M059J (cell line): ENCODE results near the gene RNF144A. TPM values are rescaled to one million over a fixed set of nuclear protein-coding genes. Genes with fewer than 3 reads are reported as not detected.

Experiments used
- DNase-seq: peaks from one replicate; pipeline ENCODE4 v3.0.0-alpha.2; 2012; ENCODE audit warnings: low read depth
- total RNA-seq: library from RNA; depleted of rRNA; stranded (reverse); fragments of >200 nt; shearing (Covaris generic); gene quantifications from 2 replicates; pipeline ENCODE4 v1.2.3, GENCODE V29; 2014

Gene RNF144A
- total RNA-seq, 1 experiment from 2014 or later: 3.5 TPM

DNA sequence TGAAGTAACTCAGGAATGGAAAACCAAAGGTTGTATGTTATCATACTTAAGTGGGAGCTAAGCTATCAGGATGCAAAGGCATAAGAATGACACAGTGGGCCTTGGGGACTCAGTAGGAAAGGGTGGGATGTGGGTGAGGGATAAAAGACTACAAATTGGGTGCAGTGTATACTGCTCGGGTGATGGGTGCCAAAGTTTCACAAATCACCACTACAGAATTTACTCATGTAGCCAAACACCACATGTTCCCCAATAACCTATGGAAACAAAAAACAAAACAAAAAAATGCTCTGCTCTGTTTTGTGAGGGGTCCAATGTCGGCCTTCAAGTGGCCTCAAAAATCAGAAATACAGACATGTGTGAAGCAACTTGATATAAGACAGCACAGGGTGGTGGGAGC, 8.9 kb upstream of the RNF144A start:
- no peak for DNase-seq

DNA sequence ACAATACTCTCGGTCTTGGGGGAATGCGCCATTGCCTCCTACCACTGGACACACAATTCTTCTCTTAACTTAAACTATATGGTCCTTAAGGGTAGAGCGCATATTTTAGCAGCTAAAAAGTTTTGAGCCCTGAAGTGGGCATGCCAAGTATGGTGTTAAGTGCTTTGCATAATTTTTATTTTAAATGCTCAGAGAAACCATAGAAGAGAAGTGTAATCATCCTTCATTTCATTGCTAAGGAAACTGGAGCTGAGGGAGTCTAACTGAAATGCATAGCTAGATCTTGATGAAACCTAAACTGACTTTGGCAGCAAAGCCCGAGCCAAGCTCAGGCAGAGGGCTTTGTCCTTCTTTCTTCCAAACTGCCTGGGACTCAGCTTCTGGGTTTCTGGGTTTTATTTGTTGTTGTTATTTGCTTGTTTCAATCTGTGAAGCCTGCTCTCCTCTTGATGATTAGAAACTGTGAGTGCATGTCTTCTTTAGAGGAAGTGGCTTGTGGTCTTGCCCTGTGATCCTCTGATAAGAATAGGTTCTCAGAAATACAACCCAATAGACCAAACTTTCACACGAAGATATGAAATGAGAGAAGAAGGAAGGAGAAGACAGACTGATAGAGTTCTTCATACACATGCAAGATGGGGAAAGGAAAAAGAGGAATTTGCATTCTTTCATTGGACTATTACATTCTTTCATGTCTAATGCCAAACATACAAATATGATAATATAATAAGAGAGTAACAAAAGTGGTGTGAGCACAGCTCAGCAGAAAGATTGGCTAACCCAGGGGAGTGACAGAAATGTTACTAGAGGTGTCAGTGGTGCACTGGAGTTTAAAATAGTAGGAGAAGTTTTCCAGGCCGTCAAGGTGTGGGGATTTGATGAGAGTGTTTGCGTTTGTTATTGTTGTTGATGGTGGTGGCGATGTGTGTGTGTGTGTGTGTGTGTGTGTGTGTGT, 7.5 kb upstream of the RNF144A start:
- peak; percentile 51 for DNase-seq

DNA sequence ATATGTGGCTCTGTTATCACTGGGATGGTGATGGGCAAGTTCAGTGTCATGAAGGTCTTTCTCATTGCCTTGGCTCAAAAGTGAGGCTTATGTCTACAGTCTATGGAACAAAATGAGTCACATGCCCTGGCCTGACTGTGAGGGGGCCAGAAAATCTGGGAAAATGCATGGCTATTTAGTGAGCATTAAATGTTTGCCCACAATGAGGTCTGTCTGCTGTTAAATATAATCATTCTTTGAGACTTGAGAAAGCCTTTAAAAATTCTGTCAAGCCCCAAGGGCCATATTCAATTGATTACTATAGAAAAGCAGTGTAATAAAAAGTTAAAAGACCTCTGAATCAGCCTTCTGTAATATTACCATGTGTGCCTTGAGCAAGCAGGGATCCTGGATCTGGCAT, 5.5 kb upstream of the RNF144A start:
- DNase-seq: no peak

DNA sequence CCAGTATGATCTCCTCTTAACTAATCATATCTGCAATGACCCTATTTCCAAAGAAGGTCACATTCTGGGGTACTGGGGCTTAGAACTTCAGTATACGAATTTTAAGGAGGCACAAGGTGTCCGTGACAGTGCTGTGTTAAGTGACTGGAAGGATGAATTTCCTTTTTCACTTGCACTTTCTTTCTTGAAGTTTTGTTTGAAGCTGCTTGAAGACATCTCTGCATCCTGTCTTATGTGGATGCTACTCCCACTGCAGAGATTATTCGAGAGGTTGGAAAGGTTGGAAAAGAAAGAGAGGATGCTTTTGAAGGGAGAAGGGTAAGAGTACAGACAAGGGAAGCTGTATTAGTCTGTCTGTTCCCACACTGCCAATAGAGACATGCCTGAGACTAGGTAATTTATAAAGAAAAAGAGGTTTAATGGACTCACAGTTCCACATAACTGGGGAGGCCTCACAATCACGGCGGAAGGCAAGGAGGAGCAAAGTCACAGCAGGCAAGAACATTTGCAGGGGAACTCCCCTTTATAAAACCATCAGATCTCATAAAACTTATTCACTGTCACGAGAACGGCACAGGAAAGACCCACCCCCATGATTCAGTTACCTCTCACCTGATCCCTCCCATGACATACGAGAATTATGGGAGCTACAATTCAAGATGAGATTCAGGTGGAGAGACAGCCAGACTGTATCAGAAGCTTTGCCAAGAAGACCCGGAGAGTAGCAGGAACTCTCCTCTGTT, 3.6 kb upstream of the RNF144A start:
- no peak for DNase-seq

DNA sequence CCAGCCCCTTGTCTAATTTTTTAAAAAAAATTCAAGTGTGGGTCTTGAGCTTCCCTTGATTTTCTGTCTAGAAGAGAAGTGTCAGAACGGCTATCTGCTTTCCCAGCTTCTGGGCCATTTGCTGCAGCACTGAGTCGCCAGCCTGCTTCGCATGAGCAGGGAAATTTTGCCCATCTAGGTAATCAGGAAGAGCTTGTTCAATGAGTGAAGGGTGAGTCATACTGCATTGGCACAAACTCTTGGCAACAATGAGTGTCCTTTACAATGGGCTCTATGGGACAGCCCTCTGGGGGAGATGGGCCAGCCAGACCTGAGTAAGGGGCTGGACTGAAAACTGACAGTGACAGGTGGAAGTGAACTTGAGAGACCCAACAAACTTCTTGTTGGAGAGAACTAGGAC, 2.4 kb upstream of the RNF144A start:
- DNase-seq: peak; percentile 81

DNA sequence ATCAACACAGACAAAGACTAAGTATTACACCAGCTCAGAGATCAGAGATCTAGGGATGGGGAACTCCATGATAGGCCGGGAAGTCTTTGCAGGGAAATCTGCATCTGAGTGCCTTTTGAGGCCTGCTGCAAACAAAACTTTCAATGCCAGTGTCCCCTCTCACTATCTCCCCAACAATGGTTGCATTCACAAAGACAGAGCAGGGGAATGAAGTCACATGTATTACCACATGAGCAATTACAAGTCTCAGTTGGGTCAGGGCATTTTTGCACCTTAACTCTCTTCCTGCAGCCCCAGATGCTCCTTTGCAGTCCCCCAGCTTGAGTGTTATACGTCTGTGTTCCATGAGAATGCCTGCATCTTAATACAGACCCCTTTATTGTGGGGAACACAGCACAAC, 1.8 kb upstream of the RNF144A start:
- no peak for DNase-seq

DNA sequence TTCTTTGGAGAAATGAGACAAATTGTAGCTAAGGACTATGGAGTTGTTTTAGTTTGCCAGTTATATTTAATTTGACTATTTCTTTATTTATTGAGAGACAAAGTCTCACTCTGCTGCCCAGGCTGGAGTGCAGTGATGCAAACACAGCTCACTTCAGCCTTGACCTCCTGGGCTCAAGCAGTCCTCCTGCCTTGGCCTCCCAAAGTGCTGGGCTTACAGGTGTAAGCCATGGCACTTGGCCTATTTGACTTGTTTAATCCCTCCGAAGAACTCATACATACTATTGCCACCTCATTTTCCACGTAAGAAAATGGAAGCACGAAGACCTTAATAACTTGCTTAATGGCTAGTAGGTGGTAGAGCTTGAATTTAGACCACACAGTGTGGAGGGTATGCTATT, 988 bp upstream of the RNF144A start:
- no peak for DNase-seq

DNA sequence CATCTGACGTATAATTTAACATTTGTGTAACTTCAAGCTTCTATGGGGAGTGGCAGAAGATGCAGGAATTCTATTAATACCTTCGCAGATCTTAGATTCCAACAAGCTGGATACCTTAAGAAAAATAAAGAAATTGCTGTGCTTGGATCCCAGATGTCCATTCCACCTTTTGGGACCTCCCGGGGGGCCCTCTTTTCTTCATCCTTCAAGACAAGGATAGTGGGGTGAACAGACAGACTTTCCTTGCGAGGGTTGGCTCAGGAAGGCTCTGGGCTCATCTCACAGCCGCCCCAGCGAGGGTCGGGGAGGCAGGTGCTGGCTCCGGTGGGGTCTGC, 509 bp upstream of the RNF144A start:
- no peak for DNase-seq

DNA sequence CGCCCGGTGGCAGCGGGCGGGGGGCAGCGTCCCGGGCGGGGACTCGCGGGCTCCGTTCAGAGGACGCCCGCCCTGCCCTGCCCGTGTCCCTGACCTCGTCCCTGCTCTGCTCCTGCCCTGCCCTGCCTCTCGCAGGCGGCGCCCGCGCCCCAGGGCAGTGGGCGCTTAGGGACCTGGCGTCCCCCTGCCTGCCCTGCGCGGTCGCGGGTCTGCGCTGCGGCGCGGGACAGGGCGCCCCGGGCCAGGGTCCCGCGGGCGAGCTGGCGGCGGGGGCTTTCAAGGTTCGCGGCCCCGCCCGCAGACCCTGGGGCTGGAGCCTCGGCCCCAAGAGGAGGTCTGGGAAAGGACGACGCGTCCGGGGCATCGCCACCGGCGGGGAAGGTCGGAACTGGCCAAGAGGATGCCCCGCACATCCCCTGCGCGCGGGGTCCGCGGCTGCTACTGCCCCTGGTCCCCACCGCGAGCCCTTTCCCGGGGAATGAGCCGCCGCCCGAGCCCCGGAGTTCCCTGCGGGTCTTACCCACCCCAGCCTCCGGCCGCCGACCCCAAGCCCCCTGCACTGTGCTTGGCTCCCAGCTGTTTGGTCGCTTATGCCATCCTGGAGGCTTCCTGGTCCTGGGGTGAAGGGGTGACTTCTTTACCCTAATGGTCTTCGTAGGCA, 679 bp downstream of the RNF144A start:
- DNase-seq: no peak

DNA sequence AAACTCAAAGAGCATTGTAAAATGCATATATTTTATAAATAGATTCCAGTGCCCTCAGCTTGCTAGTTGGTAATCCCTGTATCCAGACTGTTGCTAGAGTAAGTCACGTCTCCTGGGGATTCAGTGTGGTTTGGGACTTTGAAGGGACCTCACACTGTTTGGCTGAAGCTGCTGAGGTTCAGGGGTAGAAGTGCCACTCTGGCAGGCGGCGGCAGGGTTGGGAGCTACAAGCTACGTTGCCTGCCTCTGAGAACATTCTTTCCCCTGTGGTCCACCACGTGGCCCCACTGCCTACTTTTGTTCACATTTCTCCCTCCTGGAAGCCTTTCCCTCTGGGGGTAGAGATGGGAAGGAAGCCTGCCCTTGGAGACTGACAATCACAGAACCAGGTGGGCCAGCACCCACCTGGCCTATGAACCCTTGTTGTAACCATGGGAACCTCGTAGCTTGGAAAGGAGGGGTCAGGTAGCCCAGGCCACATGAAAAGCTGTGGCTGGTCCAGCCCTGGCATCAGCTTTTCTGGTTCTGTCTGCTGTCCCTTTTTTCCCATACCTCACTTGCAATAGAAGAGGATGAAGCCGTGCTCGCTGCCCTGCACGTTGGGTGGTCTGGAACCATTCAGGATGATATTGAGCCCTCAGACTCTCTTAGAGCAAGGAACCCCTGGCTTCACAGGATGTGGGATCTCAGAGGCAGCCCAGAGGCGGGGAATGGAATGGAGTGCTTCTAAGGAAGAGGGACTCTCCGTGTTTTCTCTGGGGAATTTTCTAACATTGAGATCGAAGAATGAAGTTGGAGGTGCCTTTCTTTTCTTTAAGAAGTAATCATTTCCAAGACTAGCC, 2.9 kb downstream of the RNF144A start:
- no peak for DNase-seq

DNA sequence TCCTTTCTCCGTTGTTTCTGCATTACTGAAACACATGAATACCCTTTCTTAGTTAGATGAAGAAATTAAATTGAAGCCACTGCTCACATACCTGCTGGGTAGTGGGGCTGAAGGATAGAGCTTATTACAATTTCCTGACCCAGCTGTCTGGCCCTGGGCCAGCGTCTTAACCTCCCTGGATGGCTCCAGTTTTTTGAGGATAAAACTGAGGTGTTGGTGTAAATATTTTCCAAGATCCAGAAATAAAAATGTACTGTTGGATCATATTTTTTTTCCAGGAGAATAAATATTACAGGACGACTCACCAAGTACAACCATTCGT, 3.5 kb downstream of the RNF144A start:
- no peak for DNase-seq

DNA sequence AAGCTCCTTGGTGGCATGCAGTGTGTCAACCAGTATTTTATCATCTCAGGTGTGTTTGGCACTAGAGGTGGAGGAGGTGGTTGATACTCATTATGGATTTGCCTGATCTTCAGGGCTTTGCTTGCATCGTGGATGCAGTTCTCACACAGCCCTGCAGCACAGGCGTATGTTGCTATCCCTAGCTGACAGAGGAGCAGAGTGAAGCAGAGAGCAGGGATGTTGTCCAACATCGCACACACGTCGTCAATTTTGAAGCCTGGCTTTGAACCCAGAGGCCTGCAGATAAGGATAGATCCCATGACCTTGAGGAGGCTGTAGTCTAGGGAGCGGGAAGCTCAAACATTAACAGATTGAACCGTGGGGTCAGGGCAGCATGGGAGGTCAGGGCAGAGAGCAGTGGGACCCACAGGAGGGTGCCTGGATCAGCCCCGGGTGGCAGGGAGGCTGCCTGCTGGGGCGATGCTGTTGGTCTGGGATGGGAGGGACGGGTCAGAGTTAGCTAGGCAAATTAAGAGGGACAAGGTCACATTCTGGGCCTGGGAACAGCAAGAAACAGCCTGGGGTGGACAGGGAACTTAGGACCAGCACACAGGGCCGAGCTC, 4.2 kb downstream of the RNF144A start:
- DNase-seq: no peak

DNA sequence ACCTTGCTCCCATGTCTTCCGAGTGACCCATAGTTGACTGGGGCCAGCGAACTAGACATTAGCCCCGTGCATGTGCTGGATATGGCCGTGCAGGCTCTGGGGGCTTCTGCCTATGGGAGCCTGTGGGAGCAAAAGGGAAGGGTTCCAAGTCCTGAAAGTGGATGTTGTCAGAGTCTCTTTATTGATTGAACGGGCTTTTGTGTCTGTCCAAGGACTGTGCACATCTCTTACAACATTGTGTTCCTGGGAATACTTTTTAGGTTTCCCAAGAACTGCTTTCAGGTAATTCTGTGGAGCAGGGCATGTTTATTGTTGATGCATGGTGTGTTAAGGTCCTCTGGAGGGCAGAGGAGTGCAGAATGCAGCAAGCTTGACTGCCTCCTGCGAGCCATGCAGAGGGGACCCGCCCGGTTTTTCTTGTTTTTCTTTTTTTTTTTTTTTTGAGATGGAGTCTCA, 5.0 kb downstream of the RNF144A start:
- DNase-seq: no peak

DNA sequence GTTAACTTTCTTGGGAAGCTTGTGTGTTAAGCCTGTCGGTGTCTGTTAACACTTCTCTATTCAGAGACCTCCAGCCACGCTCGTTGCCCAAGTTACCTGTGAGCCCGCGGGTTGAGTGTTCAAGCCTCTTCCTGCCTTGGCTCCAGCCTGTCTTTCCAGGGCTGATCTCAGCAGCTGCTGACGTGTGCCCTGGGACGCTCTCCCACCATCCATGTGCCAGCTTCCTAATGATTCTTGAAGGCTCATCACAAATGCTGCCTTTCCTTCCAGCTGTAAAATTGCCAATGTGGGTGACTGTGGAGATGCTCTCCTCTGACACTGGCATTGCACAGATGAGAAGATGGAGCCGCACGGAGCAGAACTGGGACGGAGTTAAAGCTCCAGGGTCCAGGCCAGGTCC, 6.1 kb downstream of the RNF144A start:
- no peak for DNase-seq

DNA sequence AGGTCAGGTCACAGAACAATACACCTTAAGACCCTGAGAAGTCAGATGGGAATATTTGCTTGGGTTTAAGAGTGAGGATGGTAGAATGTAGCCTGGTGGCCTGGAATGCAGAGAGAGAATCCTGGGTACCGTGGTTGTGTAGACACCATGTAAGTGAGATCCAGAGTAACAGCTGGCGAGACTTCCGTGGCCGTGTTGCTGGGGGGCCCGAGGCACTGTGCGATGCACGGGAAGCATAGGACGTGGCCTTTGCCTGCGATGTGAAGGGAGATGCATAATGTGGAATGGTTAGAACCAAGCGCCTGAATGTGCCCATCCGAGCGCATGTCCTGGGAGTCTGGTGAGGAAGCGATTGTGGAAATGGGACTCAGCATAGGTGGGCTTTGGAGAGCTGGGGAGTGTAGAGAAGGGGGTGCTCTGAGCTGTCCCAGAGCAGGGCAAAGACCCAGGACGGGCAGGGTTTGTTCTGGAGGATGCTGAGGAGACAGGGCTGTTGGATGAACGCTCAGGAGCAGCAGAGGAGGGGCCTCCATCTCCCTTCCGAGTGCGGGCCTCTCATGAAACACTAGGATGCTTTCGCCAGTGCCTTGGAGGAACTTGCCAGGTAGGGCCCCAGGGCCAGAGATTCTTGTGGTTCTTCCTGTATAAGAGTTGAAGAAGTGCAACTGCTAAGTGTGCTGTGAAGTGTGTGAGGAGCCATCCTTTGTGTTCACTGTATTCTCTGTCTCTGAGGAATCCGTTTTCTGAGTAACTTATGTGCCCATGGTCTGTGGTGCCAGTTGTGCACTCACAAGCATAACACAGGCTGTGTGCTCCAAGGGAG, 7.1 kb downstream of the RNF144A start:
- no peak for DNase-seq

DNA sequence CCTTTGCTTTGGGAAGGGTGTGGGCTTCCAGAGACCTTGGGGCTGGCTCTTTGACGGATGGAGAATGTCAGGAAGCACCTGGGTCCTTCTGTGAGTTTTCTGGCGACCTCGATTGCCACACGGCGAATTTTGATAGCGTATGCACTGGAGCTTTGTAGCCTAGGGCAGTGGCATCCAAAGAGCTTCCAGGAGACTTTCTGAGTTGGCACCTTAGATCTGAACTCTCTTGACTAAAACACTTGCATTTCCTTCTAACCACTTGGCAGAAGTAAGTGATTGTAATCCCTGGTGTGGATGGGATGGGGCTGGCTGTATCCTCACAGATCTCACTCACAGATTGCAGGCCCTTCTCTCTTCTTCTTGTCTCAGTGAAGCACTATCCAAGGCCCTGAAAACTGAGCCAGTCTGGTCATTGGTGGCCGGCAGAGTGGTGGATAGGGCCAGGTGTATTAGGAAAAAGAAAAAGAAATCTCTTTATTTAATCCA, 7.8 kb downstream of the RNF144A start:
- no peak for DNase-seq

DNA sequence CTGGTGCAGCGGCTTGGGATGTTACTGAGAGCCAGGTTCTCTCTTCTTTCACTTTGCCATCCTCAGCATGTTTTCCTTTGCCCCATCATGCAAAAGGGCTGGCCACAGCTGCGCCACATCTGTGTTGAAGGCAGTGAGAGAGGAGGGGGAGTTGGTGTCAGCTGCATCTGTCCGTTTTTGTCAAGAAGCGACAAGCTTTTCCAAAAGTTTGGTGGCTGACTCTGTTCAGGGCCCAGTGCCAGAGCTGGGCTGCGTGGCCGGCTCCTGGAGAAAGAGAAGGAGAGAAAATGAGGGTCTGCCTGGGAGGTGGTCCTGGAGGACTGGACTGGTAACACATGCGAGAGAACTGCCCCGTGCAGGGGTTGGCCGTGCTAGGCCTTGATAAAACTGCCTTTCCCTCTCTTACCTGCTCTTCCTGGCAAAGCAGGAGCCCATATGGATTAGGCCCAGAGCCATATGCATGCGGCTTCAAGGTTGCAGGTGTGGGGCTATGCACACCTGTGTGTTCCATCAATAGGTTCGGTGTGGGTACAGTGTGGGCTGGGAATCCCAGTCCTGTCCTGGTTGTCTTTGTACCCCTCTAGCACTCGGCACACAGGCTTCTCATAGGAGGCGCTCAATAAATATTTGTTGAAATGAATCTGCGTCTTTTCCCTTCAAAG, 9.0 kb downstream of the RNF144A start:
- DNase-seq: no peak

DNA sequence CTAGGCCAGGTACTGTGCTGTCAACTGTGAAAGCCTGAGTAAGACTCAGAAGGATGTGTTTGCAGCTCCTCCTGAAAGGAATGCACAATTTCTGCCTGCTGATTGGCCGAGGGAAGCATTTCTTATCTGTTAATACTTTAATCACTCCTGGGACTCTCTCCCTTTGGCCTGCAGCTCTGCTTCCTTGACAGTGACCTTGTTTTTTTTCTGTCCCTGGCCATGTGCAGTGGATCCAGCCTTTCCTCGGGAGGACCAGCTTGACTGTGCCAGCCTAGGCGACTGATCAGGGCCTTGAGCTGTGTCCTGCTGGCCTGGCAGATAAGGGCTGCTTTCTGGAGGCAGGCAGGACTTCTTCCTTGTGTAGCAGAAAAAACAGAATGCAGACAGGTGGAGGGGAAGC, 10.0 kb downstream of the RNF144A start:
- no peak for DNase-seq

DNA sequence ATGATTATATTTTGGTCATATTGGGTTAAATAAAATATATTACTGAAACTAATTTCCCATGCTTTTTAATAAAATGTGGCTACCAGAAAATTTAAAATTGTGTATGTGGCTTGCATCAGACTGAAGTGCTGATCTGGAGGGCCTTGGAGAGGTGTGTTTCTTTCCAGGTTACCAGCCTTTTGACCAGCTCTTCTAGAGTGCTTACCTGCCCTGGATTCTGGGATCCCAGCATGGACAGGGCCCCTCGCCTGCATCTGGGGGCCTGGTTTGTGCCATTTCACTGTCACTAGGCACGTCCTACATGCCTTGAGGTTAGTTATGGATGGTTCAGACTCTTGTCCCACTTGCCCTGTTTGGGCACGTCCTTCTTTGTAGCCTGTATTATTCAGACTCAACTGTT, 10.5 kb downstream of the RNF144A start:
- no peak for DNase-seq

DNA sequence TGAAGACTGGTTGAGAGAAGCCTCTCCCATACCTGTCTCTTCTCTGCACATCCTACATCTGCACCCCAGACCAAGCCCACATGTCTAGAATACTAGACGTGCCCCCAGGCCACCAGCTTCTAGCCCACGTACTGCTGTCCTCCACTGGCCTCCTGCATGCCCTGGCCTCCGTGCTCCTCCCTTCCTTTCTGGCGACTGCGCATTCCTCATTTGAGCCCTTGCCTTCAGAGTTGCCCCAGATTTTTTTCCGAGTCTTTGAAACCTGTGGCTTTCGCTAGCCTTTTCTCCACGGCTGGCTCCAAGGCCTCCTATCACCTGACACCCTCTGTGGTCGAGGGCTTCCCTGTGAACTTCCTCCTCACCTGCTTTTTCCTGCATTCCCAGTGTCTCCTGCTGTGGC, 11.2 kb downstream of the RNF144A start:
- no peak for DNase-seq
